GM19452 (cell line): Measurements from ENCODE around the gene GSPT1.
A peak's percentile ranks its signal among the peaks of the same experiment; 100 is the strongest.
"Not testable (repeated sequence)": the region's sequence is repeated elsewhere in the genome, so short reads cannot be mapped to it uniquely, and the experiment has no call there.

Source experiments
- ATAC-seq: cut with Tn5 transposase; IDR thresholded peaks from one replicate; pipeline ENCODE4 v1.9.1; 2021; ENCODE audit not compliant: unreplicated experiment

GSPT1 gene

GRCh38 chr16:11915644-11916523 is at the start of gene GSPT1:
Gene GSPT1 (minus strand): TSS chr16:11915956. CDS start chr16:11915720, 236 bp downstream.
- peak; percentile 82 for ATAC-seq

GRCh38 chr16:11964761-11965551 is 49.2 kb upstream of the GSPT1 start, which contains the start of gene TNFRSF17:
Gene TNFRSF17 (plus strand): TSS chr16:11965210. CDS start chr16:11965325, 115 bp downstream.
- peak; percentile 71 for ATAC-seq

DNA sequence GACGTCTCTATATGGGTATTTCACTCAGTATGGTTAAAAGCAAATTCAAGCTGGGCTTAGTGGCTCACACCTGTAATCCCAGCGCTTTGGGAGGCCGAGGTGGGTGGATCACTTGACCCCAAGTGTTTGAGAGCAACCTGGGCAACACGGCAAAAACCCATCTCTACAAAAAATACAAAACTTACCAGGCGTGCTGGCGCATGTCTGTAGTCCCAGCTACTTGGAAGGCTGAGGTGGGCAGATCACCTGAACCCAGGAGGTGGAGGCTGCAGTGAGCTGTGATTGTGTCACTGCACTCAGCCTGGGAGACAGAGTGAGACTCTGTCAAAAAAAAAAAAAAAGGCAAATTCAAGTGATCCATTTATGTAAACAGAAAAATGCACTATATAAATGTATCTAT is 48.0 kb upstream of the GSPT1 start:
- no peak for ATAC-seq

GRCh38 chr16:11962978-11963377 is 47.2 kb upstream of the GSPT1 start:
- not testable (repeated sequence) for ATAC-seq

DNA sequence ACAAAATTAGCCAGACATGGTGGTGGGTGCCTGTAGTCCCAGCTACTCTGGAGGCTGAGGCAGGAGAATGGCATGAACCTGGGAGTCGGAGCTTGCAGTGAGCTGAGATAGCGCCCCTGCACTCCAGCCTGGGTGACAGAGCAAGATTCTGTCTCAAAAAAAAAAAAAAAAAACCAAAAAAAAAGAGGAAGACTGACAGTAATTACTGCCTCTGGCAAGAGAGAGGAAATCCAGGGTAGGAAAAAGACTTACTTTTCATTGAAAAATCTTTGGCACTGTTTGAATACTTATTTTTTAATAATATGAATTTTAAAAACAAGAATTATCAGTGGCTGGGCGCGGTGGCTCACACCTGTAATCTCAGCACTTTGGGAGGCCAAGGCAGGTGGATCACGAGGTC is 46.7 kb upstream of the GSPT1 start:
- ATAC-seq, result not testable (repeated sequence)

DNA sequence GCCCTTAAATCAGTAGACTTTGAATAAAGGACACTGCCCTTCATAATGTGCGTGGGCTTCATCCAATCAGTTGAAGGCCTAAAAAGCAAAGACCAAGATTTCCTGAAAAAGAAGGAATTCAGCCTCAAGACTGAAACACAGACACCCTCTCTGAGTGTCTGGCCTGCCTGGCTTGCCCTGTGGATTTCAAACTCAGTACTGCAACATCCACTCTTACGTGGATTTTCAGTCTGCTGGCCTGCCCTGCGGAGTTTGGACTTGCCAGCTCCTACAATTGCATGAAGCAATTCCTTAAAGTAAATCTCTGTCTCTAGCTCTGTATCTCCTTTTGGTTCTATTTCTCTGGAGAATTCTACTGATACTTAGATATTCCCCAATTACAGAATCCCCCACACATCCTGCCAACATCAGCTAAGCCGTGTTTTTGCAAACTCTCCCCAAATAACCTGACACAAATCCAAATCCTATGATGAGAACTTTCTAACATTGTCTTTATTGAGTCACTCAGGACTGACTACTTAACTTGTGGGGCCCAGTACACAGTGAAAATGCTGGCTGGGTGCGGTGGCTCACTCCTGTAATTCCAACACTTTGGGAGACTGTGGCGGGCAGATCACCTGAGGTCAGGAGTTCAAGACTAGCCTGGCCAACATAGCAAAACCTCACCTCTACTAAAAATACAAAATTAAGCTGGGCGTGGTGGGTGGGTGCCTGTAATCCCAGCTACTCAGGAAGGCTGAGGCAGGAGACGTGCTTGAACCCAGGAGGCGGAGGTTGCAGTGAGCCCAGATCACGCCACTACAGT is 42.0 kb upstream of the GSPT1 start:
- ATAC-seq, result no peak

- ATAC-seq, result no peak
Observed at GRCh38 chr16:11956558-11956957, 40.8 kb upstream of the GSPT1 start.

DNA sequence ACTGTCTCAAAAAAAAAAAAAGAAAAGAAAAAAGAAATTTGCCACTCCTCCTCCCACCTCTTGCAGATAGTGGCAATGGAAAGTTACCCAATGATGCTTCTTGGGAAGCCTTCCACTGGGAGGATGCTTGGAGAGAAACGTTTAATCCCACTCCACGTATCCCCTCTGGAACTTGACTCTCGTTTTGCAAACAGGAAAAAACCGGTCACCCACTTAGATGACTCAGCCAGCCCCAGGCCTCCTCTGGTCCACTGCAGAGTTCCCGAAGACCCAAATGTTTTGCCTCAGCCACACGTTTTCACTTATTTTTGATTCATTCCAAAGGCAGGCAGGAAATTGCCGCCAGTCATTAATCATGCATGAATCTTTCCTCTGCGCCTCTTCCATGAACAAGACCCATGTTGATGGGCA is 40.0 kb upstream of the GSPT1 start:
- ATAC-seq, result no peak

DNA sequence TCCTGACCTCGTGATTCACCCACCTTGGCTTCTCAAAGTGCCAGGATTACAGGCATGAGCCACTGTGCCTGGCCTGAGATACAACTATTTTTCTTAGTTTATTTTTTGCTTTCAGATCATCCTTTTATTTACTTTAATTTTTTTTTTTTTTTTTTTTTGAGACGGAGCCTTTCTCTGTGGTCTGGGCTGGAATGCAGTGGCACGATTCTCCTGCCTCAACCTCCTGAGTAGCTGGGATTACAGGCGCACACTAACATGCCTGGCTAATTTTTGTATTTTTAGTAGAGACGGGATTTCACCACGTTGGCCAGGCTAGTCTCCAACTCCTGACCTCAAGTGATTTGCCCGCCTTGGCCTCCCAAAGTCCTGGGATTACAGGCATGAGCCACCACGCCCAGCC is 37.8 kb upstream of the GSPT1 start:
- ATAC-seq, result not testable (repeated sequence)

GRCh38 chr16:11950388-11950787 is 34.6 kb upstream of the GSPT1 start:
- ATAC-seq, result no peak

DNA sequence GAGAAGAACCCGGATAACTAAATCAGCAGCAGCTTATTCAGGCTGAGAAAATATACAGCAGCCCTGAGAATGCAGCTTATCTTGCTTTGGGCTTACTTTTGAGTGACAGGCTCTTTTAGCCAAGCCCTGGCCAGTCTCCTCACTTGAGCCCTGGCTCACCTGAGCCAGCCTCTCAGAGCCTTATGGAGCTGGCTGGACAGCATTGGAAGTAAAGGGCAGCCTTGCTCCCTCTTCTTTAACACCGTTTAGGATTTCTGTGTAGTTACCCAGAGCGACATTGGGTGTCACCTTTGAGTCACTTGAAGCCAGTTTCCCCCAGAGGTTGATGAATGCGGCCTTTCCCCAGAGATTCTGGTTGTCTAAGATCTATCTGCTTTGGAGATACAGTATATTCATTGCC is 33.8 kb upstream of the GSPT1 start:
- ATAC-seq, result peak; percentile 61

DNA sequence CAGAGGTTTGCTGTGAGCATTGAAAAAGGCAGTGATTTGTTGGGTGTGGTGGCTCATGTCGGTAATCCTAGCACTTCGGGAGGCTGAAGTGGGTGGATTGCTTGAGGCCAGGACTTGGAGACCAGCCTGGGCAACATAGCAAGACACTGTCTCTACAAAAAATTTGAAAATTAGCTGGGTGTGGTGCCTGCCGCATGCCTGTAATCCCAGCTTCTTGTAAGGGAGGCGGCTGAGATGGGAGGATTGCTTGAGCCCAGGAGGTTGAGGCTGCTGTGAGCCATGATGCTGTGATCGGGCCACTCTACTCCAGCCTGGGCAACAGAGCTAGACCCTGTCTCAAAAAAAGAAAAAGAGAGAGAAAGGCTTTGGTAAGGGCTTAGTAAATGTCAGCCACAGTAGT is 33.1 kb upstream of the GSPT1 start:
- no peak for ATAC-seq

DNA sequence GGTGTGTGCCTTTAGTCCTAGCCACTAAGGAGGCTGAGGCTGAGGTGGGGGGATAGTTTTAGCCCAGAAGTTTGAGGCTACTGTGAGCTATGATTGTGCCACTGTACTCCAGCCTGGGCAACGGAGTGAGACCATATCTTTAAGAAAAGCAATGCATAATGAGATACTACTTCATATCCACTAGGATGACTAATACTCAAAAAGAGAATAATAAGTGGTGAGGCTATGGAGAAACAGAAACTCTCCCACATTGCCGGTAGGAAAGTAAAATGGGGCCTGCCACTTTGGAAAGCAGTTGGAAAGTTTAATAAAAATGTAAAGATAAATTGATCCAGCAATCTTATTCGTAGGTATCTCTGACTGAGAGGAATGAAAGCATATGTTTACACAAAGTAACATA is 30.7 kb upstream of the GSPT1 start:
- no peak for ATAC-seq

- not testable (repeated sequence) for ATAC-seq
Observed at GRCh38 chr16:11941945-11942344, 26.2 kb upstream of the GSPT1 start, which contains the start of gene NPIPB2. Gene NPIPB2 (minus strand): TSS chr16:11942045. CDS start chr16:11942045, 0 bp downstream.

DNA sequence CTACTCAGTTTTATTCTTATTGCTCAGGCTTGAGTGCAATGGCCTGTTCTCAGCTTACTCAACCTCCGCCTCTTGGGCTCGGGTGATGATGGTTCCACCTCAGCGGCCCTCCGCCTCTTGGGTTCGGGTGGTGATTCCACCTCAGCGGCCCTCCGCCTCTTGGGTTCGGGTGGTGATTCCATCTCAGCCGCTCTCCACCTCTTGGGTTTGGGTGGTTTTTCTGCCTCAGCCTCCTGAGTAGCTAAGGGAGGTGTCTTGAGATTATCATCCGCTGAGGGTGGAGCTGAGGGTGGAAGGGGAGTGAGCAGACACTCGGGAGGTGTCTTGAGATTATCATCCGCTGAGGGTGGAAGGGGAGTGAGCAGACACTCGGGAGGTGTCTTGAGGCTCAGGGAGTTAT is 11.6 kb upstream of the GSPT1 start:
- not testable (repeated sequence) for ATAC-seq

DNA sequence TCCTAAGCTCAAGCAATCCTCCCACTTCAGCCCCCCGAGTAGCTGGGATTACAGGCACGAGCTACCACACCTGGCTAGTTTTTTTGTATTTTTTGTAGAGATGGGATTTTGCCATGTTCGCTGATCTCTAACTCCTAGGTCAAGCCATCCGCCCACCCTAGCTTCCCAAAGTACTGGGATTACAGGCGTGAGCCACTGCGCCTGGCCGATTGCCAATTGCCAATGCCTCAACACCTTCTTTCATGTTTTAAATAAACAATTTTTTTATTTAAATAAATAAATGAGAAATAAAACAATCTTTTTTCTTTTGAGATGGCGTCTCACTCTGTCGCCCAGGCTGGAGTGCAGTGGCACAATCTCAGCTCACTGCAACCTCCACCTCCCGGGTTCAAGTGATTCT is 8.3 kb upstream of the GSPT1 start:
- not testable (repeated sequence) for ATAC-seq

DNA sequence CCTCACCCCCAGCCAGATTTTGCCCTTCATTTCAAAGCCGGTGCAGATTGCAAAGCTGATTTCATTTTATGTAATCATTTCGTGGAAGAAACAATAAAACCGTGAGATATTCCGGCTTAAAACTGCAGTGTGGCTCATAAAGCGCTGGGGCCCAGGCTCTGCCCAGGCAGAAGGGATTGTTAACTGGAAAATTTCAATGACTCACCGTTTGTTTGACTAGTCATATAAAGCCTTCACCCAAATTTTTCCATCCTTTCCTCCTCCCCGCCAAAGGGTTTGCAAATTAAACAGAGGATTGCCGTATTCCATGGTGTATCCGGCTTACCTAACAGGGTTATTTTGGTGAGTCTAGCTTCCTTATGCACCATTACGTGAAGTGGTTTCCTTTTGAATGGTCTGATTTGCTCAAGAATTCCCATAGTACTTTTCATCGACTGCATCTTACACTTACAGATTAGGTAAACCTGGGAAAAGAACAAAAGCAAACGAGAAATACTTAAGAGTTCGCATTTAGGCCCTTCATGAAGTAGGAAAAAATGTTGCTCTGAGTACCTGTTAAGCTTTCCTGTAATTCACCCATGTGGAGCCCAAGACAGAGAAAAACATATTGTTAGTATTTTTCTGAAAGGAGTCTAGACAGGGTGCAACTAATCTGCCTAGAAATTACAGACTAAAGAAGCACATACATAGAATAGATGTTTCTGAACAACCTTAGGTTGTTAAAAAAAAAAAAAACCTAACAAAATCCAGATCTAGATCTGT is 949 bp upstream of the GSPT1 start:
- ATAC-seq, result no peak

DNA sequence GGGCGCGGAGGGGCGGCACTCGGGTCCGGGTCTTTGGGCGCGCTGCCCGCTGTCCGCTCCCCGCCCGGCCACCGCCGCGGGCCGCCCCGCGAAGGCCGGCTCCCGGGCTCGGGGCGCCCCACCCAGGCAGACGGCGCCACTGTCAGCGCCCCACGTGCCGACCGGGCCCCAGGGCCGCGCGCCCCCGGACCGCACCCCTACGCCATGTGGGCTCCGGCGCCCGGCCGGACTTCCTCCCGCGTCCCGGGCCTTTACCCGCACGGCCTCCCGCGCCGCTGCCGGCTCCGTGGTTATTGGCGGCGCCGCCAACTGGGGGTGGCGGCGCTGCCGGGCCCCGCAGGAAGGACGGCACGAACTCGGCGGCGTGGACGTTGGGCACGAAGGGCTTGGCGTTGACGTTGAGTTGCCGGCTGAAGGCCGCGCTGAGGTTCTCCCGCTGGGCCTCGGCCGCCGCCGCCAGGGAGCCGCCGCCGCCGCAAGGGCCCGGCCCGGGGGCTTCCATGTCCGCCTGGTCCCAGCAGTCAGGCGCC is 577 bp downstream of the GSPT1 start:
- peak; percentile 36 for ATAC-seq

DNA sequence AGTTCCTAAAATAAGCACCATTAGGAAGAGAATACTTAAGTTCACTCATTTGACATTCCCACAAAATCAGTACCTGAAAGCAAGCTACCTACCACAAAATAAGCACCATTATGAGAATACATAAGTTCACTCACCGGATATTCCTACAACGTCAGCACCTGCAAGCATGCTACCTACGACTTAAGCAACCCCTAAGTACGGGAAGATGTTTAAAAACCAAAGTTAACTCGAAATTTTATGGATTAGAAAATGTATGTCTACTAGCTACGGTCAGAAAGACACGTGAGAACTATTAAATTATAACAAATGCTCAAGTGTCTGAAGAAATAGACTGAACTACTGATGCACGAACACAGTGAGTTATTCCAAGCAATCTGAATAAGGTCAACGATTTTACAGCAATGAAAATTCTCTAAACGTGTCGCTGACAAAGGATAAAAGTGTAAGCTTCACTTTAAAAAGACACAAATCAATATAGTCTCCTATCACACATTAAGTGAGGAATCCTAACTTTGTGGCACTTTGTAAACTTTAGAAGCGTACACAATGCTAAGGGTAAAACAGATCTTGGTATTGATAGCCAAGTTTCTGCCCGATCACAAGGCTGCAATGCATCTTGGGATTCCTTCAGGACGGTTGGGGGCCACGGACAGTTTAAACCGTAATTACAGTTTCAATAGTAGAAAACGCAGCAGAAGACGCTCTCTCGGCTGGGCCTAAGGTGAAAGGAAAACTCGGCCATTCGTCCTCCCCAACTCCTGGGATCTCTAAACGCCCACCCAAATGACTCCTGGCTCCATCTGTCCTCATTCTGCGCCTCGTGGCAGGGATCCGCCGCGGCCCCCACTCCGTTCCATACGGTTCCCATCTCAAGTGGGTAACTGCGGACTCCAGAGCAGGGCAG is 1.3 kb downstream of the GSPT1 start:
- ATAC-seq, result peak; percentile 16
